GM19395 (cell line): ENCODE data around the gene DUSP3.
A peak's percentile ranks its signal among the peaks of the same experiment; 100 is the strongest.

Experiments
- ATAC-seq: cut with Tn5 transposase; IDR thresholded peaks from one replicate; pipeline ENCODE4 v1.9.1; 2021; ENCODE audit warnings: mild to moderate bottlenecking, moderate library complexity; ENCODE audit not compliant: unreplicated experiment

Gene DUSP3

GRCh38 chr17:43737722-43738121, 41.1 kb downstream of the DUSP3 start:
- no peak for ATAC-seq

DNA sequence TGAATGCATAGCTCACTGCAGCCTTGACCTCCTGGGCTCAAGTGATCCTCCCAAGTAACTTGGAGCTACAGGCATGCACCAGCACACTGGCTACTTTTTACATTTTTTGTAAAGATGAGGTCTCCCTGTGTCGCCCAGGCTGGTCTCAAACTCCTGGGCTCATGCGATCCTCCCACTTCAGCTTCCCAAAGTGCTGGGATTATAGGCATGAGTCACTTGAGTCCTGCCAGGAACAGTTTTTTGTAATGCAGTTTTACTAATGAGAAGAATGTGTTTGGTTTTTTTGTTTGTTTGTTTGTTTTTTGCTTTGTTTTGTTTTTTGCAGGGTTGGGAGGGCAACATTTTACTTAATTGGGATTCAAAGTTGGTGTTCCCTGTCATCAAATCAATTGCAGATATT, 42.4 kb downstream of the DUSP3 start:
- no peak for ATAC-seq

DNA sequence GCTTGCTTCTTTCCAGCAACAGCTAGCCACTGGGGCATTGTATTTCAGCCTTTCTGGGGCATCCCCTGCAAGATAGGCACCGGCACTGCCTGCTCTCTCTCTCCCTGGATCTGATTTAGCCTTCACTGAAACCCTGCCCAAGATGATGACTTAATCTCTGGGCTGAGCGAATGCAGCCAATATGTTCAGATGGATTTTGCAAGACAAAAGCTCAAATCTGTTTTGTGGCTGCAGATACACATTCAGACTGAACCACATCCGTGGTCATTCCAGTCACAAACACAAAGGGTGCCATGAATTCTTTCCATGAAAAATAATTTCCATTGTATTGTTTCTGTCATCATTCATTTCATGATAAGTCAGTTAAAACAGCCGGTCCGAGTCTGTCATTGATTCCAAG, 44.4 kb downstream of the DUSP3 start:
- ATAC-seq = no peak

DNA sequence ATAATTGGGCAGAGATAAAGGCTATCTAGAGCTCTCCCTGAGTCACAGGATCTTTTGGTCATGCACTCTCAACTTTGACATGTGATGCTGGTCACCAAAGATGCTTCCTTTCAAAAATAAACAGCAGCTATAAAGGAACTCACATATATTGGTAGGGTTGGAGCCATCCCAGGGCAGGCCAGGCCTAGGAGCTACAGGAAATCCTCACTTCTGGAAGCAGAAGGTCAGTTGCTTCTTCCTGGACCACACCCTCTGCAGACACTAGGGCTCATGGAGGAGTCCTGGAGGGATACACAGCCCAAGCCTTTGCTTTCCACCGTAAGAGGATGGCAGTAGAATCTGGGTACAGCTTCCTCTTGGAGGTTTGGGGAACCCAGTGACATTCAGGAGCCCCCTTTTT, 44.8 kb downstream of the DUSP3 start:
- ATAC-seq = no peak

DNA sequence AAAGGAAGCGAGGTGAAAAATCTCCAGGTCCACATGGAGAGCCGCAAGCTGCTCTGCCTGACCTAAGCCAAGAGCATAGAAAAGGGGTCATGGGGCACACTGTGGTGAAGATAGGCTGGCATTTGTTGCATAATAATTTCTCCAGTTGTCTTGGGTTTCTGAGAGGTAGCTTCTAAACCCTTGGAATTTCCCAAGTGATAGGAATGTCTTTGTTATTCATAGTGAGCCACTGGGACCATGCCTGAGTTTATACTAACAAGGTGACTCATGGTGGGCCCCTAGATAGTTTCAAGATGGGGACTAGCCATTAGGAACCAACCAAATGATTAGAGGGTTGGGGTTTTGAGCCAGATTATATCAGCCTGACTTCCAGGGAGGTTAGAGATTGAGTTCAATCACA, 45.8 kb downstream of the DUSP3 start:
- no peak for ATAC-seq

GRCh38 chr17:43728081-43728480, 50.7 kb downstream of the DUSP3 start:
- ATAC-seq = no peak

DNA sequence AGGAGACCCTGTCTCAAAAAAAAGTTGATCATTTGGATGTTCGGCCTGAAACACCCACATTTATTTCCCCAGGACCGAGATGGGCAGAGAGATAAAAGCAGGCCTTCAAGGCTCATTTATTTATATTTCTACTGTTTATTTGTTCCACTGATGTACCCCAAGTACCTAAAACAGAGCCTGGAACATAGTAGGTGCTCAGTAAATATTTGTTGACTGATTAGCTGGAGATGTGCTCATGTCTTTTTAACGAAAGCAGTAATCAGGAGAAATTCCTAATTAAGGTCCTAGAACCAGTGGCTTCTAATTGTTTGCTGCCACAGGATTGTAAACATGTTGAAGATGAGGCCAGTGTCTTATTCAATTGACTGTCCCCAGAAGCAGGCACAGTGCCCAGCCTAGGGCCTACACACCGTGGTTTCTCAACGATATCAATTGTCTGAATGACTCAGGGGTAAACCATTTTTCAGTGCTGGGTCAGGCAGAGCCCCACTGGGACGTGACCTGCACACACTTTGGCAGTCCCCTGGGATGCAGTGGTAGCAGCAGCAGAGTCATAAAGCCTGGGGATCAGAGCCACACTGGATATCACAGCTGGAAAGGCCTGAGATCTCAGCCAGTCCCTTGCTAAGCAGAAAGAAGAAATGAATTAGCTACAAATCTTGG, 54.9 kb downstream of the DUSP3 start:
- no peak for ATAC-seq

GRCh38 chr17:43722870-43723665, 55.7 kb downstream of the DUSP3 start:
- no peak for ATAC-seq

GRCh38 chr17:43722269-43722619, 56.5 kb downstream of the DUSP3 start:
- no peak for ATAC-seq

DNA sequence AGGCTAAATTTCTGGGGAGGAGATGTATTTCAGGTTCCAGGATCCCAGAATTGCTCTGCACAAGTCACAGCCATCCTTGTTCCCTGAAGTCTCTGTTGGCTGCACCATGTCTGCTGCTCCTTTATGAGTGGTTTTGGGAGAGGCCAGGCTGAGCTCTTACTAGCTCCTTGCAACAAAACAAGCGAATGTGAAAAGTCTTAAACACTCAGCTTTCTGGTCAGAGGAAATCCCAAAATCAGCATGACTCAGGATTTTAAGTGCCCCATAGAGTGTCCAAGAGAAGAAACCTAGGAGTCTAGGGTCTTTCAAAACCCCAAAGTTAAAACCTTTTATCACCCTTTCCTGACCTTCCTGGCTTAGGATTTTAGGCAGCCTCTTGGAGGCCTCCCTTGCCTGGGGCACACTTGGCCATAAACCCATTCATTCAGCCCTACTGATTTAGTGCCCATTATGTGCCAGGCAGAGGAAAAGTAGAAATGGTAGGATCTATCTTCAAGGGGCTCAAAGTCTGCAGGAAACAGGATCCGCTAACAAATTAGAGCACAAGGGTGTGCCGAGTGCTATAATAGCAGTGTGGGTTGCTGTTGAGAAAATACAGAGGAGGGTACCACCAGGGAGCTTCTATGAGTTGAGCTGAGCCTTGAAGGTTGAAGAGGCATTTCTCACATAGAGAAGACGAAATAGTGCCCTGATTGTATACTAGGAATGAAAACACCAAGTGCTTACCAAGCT, 57.1 kb downstream of the DUSP3 start:
- no peak for ATAC-seq

GRCh38 chr17:43720311-43721060, 58.3 kb downstream of the DUSP3 start:
- ATAC-seq = peak; percentile 77

- ATAC-seq = no peak
These were observed 59.2 kb downstream of the DUSP3 start for GRCh38 chr17:43719578-43719977.

- no peak for ATAC-seq
These were observed 60.2 kb downstream of the DUSP3 start for GRCh38 chr17:43718544-43718943.

DNA sequence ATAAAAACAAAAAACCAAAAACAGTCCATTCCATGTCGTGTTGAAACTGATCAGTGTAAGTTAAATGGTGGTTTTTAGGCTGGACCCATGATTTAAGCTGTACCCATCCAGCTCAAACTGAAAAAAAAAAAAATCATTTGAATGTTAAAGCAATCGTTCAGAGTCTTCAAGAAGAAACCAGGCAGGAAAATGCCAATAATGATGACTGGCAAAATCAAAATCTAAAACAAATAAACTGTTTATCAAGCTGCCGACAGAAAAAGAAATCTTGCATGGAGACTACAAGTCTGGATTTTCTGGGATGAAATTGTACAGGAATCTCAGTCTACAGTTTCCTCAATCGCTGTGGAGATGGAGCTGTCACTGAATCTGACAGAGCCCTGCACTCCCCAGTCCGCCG, 60.9 kb downstream of the DUSP3 start:
- ATAC-seq = no peak
